Right ventricle myocardium inferior (tissue), 1 donor: ENCODE results near the gene RNPEPL1. TPM values are rescaled to one million over a fixed set of nuclear protein-coding genes. Genes with fewer than 3 reads are reported as not detected.

Source experiments
- ATAC-seq: fragments of 200-7000 bp; cut with Tn5 transposase; one replicate; pipeline ENCODE4 v1.9.1; 2020; ENCODE audit warnings: mild to moderate bottlenecking, moderate library complexity
- DNase-seq: peaks from one replicate; pipeline ENCODE4 v3.0.0; 2021; ENCODE audit errors: missing footprints
- intact Hi-C: fragments of 100-400 bp; cut with DNase I; formaldehyde crosslinking; loops from one replicate; pipeline ENCODE4 v1.11.0; 2022
- total RNA-seq: library from RNA; stranded (reverse); fragmentation: NEBNext Ultra II Directional; extraction: Animal tissue kit (Norgen Biotek cat#: 25700); gene quantifications from one replicate; pipeline ENCODE4 v1.2.1, GENCODE V29; 2021
- donor health status: DM: no; HTN: yes; CAD: no; lungs with severe emphysema.

Gene RNPEPL1
- total RNA-seq, 1 donor from 2014 or later = 98.4 TPM

DNA sequence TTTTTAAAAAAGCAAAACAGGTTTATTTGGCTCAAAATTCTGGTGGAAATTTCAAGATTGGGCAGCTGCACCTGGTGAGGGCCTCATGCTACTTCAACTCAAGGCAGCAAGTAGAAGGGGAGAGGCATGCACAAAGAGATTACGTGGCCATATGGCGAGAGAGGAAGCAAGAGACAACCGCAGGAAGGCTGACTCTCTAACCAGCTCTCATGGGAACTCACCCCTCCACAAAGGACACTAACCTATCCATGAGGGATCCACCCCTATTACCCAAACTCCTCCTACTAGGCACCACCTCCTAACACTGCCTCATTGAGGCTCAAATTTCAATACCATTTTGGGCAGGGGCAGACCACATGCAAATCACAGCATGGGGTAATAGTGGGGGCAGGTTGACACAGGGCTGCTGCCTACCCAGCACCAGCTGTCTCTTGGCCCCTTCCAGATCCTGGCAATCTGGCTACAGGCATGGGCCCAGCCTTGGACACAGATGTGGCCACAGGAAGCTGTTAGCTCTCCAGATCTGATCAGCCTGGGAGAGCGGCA, 16.3 kb downstream of the RNPEPL1 start:
- ATAC-seq = no peak
- intact Hi-C loops = no loop called here
- DNase-seq = no peak

DNA sequence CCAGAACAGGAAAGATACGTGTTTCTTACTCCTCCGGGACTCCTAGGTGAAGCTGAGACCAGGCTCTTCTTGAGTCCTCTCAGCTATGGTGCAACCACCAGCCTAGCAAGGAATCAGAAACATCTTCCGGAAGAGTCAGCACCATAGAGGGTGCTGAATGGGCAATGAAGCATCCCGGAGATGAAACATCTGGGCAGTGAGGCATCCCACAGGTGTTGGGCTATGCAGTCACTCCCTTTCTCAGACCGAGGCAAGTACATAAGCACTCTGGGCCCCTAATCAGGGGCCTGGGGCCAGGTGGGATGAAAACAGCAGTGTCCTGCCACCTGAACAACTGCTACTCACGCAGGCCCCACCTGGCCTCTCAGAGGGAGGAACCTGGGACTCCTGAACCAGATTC, 16.8 kb downstream of the RNPEPL1 start:
- DNase-seq = peak; percentile 34
- intact Hi-C loops = no loop called here
- ATAC-seq = no peak

- peak; percentile 35 for DNase-seq
- intact Hi-C loops = loop anchor here (1.0 kb wide), 1 partner anchor 17 kb away; the partner anchor contains the start of gene RNPEPL1
- no peak for ATAC-seq
Observed at GRCh38 chr2:240585681-240586197, 17.5 kb downstream of the RNPEPL1 start.

DNA sequence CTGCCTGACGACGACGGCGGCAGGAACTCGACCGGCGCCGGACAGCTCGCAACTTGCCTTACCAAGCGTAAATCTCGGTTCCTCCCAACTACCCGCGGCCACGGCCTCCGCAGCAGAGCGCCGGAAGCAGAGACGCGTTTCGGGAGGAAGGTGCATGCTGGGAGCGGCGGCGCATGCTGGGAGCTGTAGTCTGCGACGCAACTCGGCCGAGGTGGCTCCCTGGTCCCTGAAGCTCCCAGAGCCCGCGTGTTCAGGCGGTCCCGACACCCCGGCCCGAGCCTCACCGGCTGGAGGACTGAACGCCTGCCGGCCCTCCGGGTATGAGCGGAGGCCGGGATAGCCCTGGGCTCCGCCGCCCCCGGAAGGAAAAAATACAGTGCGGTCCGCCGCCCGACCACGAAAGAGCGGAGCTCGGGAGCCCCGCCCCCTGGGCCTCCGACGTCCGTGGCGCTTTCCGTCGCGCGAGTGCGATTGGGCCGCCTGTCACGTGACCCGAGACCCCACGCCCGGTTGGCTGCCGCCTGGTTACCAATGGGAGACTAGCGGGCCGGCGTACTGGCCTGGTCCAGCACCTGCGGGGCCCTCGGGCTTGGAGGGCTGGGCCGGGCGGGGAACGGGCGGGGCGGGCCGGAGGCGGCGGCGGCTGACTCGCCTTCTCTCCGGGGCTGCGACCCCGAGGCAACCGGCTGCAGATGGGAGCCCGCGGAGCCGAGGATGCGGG, 18.1 kb downstream of the RNPEPL1 start, which contains the start of gene CAPN10:
Gene CAPN10, plus strand, starts transcription at position 537 of the 721 bp plus-strand sequence. Its CDS starts 178 bp downstream, at position 715.
- intact Hi-C loops = loop anchor here (1.0 kb wide), 1 partner anchor 18 kb away; the partner anchor contains the start of gene RNPEPL1
- DNase-seq (peak; percentile 100), ATAC-seq (peak; percentile 95)

DNA sequence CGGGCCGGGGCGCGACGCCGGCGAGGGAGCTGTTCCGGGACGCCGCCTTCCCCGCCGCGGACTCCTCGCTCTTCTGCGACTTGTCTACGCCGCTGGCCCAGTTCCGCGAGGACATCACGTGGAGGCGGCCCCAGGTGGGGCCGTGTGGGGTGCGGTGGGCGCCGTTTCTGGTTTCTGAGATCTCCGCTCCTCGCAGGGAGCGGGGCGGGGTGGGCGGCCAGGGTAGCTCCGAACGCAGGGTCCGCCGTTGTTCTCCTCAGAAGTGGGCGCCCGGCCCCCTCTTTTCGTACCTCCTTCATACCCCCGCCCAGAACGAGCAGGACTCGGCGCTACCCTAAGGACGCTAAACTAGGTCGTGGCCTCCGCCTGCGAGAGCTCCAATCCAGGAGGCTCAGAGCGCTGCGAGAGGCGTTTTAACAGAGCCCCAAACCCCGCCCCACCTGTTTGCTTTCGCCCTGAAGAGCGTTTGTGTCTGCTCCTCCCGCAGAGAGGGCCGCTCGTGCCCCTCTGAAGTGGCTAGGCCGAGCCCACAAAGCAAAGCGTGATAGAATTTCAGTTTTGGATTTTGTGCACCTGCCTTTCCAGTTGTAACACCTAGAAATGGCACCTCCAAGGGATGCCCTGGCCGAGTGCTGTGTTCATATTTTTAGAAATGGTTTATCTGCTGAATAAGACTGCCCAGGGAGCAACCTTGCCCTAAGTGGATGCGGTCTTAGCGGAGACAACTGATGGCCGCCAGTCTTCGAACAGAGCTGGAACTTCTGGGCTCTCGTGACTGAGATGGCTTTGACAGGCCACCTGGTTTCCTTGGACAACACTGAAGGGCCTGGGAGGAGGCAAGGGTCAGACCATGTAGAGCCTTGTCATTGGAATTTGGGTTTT, 18.9 kb downstream of the RNPEPL1 start:
- DNase-seq = no peak
- no peak for ATAC-seq
- intact Hi-C loops = loop anchor here (1.0 kb wide), 1 partner anchor 19 kb away; the partner anchor contains the start of gene RNPEPL1

GRCh38 chr2:240588006-240588655, 19.8 kb downstream of the RNPEPL1 start:
- intact Hi-C loops = no loop called here
- ATAC-seq (no peak), DNase-seq (no peak)

DNA sequence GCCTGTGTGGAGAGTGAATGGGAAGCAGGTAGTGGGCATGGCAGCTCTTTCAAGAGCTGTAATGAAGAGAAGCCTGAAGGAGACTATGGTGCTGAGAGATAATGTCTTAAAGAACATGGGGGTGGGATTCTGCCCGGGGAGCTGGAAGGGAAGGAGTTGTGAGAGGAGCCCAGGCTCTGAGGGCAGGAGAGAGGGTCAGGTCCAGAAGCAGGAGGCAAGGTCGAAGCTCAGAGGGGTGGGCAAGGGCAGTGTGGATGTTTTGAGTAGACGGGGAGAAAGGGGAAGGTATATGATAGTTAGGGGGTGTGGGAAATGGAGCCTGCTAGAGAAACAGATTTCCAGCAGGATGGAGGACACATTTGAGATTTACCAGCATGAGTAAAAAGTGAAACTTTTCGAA, 20.4 kb downstream of the RNPEPL1 start:
- intact Hi-C loops = no loop called here
- no peak for DNase-seq
- no peak for ATAC-seq

GRCh38 chr2:240589375-240589774, 21.1 kb downstream of the RNPEPL1 start:
- intact Hi-C loops = no loop called here
- DNase-seq (peak; percentile 50), ATAC-seq (no peak)

DNA sequence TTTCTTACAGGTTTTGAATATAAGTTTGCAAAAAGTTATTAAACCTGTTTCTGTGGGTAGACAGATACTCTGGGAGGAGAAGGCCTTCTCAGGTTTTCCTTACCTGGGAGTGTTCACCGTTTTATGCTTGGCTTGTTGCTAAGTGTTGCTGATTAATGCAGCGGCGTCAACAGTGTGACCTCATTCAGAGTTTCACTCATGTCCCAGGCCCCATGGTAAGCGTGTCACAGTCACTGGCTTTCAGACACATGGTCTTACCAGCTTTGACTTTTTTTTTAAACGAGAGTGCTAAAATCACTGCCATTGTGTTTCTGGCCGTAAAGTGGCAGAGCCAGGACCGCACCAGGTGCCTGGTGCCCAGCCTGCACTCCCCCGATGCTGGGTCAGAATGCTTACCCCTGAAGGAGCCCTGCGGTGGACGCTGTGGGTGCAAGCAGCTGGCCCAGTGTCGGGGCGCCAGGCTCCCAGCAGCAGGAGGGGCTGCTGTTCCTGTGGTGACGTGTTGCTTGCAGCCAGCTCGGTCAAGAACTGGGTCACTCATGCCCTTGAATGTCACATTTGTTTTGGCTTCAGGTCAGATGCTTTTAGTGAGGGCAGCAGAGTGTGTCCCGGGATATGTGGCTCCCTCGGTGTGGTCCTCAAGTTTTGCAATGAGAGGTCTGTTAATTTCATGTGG, 21.7 kb downstream of the RNPEPL1 start:
- peak; percentile 50 for DNase-seq
- ATAC-seq = no peak
- intact Hi-C loops = loop anchor here (10.0 kb wide), 2 partner anchors 75 to 355 kb away; no protein-coding TSS in a partner anchor

GRCh38 chr2:240590681-240591111, 22.4 kb downstream of the RNPEPL1 start:
- no peak for ATAC-seq
- intact Hi-C loops = loop anchor here (10.0 kb wide), 2 partner anchors 76 to 356 kb away; no protein-coding TSS in a partner anchor

DNA sequence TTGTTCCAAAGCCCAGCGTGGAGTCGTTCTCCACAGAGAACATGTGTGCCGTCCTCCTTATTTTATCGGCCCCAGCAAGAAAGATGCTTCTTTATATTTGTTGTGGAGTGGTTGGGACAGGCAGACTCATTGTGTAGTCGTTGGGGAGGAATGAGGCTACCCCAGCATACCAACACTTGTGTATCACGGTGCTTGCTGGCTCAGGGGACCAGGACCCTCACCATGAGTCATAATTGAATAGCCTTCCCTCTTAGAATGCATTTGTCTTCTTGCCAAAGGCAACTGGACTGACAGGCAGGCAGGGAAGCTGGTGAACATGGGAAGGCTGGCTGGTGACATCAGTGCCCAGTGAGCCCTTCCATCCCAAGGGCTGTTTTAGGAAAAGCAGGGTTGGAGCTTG, 22.9 kb downstream of the RNPEPL1 start:
- ATAC-seq = no peak
- intact Hi-C loops = loop anchor here (10.0 kb wide), 2 partner anchors 76 to 356 kb away; no protein-coding TSS in a partner anchor
- no peak for DNase-seq

More at GRCh38 chr2:240590681-240591111, 22.4 kb downstream of the RNPEPL1 start:
- peak; percentile 28 for DNase-seq

DNA sequence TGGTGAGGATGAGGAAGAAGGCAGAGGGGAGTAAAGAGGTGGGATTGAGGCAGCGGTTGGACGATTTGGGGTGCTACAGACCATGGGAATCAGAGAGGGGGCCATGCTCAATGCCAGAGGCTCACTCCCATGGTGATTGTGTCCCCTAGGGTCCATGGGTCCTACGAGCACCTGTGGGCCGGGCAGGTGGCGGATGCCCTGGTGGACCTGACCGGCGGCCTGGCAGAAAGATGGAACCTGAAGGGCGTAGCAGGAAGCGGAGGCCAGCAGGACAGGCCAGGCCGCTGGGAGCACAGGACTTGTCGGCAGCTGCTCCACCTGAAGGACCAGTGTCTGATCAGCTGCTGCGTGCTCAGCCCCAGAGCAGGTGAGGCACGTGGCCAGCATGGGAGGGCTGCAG, 23.5 kb downstream of the RNPEPL1 start:
- ATAC-seq (no peak), DNase-seq (peak; percentile 44)
- intact Hi-C loops = loop anchor here (10.0 kb wide), 2 partner anchors 77 to 357 kb away; no protein-coding TSS in a partner anchor

DNA sequence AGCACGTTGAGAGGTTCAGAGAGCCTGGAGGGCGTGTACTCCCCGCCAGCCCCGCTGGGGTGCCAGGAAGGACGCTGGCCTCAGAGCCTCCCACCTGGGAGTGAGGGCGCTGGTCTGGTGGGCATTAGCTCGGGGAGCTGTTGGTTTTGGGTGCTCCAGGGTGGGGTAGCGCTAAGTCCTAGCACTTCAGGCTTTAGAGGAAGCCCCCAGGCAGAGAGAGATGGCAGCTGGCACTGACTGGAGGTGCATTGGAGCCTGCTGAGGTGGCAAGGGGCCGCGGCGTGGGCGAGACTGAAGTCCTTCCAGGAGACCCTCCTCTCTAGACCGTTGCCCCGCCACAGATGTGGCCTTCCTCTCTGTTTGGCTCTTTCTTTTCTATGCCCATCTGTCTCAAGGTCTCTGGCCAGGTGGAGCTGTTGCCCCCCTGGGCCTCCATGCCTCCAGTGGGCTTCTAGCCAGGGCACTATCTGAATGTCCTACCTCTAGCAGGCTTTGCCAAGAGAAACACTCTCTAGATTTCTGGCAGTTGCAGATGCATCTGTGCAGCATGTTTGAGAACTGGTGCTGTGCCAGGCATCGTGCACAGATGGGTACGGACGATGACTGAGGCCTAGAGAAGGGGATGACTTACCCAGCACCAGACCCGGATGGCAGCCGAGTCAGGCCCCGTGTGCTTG, 24.9 kb downstream of the RNPEPL1 start:
- peak; percentile 46 for ATAC-seq
- intact Hi-C loops = loop anchor here (10.0 kb wide), 2 partner anchors 78 to 358 kb away; no protein-coding TSS in a partner anchor
- DNase-seq = peak; percentile 72

GRCh38 chr2:240593703-240594451, 25.6 kb downstream of the RNPEPL1 start:
- intact Hi-C loops = loop anchor here (10.0 kb wide), 2 partner anchors 79 to 359 kb away; no protein-coding TSS in a partner anchor
- DNase-seq (peak; percentile 73), ATAC-seq (peak; percentile 70)

GRCh38 chr2:240594511-240595380, 26.5 kb downstream of the RNPEPL1 start:
- no peak for ATAC-seq
- intact Hi-C loops = loop anchor here (5.0 to 10.0 kb wide), 3 partner anchors 37 to 360 kb away; partner anchors contain the start of gene ANKMY1
- DNase-seq = peak; percentile 67
